ENCODE data around the gene PSMB8.

Gene PSMB8

GRCh38 chr6:32792901-32793435 is 50.9 kb downstream of the PSMB8 start:
- DNase-seq, result no peak
